HG03571 (cell line): ENCODE data around the gene SMCHD1.
"Not testable (repeated sequence)": the region's sequence is repeated elsewhere in the genome, so short reads cannot be mapped to it uniquely, and the experiment has no call there.

Experiments used
- ATAC-seq: cut with Tn5 transposase; IDR thresholded peaks from one replicate; pipeline ENCODE4 v1.9.1; 2021; ENCODE audit not compliant: unreplicated experiment

The SMCHD1 gene

DNA sequence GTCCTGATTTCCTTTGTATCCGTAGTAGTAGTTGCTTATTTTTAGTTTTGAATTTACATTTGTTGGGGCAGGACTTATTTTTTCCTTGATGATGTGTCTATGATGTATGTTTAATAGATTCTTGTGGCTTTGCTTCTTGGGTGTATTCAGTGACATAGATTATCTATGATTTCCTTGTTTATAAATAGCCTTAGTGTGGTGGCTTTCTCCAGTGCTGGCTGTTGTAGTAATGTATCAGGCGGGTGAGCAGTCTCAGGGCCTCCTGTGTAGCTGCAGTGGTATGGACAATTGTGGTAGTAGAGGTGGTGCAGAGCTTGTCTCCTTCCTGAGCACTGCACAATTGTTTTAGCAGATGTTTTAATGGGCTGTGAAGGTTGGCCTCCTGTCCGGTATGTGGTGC lies 60.5 kb downstream of the SMCHD1 start:
- ATAC-seq, result no peak

DNA sequence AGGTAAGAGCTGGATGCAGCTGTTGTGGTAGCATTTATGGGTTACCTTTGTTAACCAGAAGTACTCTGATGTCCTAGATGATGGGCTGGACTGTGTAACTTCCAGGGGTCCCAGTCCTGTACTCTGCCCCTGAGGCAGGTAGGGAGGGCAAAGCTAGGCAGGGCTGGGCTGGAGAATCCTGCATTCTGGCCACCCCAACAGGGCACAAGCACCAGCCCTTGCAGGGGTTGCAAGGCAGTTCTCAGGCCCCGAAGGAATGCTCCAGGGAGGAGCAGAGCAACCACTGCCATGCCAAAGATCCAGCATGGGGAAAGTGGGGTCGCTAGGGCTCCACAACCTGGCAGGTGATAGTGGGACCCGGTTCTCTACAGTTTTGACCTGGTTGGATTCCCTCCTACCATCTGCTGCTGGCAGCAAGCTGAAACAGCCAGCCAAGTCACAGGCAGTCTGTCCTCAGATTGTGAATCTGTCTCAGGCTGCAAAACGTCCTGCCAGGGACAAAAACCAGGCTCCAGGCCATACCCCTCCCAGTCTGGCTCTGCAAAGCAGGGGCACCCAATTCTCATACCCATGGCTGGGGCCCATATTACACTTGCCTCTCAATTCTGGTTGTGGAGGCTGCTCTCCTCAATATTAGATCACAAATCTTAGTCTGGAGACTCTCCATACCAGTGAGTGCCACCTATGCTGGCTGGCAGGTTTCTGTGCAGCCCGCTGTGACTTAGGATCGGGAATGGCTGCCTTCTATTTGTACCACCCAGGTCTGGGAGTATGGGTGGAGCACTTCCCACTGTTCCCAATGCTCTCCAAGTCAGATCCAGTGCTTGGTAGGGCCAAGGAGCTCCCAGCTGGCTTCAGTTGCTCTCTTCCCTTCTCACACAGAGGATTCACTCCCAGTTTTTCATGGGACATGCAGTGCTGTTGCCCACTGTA lies 61.1 kb downstream of the SMCHD1 start:
- no peak for ATAC-seq

DNA sequence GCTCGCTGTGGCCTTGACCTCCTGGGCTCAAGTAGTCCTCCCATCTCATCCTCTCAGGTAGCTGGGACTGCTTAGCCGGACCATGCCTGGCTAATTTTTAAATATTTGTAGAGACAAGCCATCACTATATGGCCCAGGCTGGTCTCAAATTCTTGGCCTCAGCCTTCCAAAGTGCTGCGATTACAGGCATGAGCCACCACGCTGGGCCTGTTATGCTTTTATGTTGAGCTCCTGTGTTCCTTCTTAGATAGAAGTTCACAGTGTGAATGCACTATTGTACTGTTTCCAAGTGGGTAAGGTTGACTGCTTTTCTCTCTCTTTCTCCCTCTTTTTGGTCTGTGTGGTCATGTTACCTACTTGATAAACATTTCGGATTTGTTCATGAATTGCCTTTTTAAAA lies 61.9 kb downstream of the SMCHD1 start:
- ATAC-seq, result no peak

GRCh38 chr18:2719040-2719439 lies 63.5 kb downstream of the SMCHD1 start:
- ATAC-seq, result no peak

DNA sequence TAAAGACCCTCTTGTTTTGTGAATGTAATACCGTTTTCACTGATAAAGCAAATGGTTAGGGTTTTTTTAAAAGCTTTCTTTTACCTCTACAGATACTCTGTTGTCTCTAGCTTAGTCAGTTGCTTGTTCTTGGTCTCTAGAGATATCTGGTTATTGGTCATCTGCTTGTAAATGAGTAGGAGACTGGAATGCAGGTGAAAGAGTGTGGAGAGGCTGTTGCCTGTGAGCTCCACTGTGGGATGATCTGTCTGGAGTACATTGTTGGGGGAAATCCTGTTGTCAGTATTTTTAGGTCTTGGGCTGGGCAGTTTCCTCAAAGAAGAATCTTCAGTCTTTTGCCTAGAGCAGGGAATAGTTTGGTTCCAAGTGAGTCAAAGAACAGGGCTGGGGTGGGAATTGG lies 67.7 kb downstream of the SMCHD1 start:
- no peak for ATAC-seq

GRCh38 chr18:2729757-2730156 lies 74.2 kb downstream of the SMCHD1 start:
- no peak for ATAC-seq

DNA sequence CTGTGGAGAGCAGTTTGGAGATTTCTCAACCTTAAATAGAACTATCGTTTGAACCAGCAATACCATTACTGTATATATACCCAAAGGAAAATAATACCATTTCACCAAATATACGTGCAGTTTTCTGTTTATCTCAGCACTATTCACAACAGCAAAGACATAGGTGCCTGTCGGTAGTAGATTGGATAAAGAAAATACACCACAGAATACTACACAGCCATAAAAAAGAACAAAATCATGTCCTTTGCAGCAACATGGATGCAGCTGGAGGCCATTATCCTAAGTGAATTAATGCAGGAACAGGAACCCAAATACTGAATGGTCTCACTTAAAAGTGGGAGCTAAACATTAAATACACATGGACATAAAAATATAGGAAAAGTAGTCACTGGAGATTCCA lies 81.3 kb downstream of the SMCHD1 start:
- ATAC-seq, result no peak

- not testable (repeated sequence) for ATAC-seq
Observed at GRCh38 chr18:2740082-2740481, 84.6 kb downstream of the SMCHD1 start.

DNA sequence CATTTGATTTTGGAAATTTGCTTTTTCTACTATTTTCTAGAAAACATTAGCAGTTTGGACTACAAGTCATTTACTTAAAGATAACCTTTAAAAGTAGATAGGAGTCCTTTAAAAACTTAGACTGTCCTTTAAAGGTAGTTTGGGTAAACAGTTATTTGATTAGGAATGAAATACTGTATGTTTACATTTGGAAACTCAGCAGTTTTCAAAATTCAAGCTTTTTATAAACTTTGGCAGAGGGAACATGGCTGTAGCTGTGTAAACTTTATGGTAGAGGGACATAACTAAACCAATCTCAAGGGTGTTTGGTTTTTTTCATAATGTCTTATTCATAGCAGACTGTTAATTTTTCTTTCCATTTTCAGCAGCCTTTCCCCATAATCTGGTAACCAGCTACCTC lies 90.7 kb downstream of the SMCHD1 start:
- no peak for ATAC-seq

- no peak for ATAC-seq
Observed at GRCh38 chr18:2758309-2758708, 102.8 kb downstream of the SMCHD1 start.

GRCh38 chr18:2774669-2775068 lies 119.1 kb downstream of the SMCHD1 start:
- no peak for ATAC-seq

DNA sequence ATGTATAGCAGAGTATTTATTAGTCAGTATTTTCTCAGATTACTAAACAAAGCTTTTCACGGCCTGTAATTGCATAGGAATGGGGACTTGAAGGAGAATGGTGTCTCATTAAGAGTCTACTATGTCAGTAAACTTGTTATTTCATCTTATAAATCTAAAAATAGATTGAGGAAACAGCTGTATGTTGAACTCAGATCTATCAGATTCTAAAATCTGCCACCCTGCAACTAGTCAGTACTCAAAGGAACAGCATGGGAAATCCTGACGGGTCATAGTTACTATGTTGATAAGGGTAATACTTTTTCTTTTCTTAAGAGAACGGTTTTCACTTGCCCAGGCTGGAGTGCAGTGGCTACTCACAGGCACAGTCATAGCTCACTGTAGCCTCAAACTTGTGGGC lies 121.1 kb downstream of the SMCHD1 start:
- ATAC-seq, result no peak

GRCh38 chr18:2777241-2777640 lies 121.7 kb downstream of the SMCHD1 start:
- no peak for ATAC-seq

GRCh38 chr18:2780750-2781149 lies 125.2 kb downstream of the SMCHD1 start:
- no peak for ATAC-seq

DNA sequence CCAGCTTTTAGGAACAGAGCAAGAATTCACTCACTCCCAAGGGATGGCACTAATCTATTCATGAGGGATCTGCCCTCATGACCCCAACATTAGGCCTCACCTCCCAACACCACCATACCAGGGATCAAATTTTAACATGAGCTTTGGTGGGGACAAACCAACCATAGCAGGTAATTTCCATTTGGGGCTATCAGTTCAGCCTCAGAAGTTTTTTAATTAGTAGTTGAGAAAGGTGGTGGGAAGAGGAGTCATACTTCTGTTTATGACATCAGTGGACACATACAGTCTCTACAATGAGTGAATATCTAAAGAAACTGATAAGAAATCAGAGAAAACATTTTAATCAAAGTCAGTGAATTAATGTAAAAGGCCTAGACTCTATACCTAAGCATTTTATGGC lies 131.7 kb downstream of the SMCHD1 start:
- ATAC-seq, result no peak

GRCh38 chr18:2792395-2792794 lies 136.9 kb downstream of the SMCHD1 start:
- no peak for ATAC-seq

- no peak for ATAC-seq
Observed at GRCh38 chr18:2794159-2794558, 138.6 kb downstream of the SMCHD1 start.

GRCh38 chr18:2797951-2798350 lies 142.4 kb downstream of the SMCHD1 start:
- no peak for ATAC-seq

GRCh38 chr18:2799369-2799768 lies 143.8 kb downstream of the SMCHD1 start:
- no peak for ATAC-seq

GRCh38 chr18:2805970-2806943 lies 150.7 kb downstream of the SMCHD1 start:
- ATAC-seq, result no peak

GRCh38 chr18:2808640-2809039 lies 153.1 kb downstream of the SMCHD1 start:
- not testable (repeated sequence) for ATAC-seq
